T-helper 2 cell (primary cell): ENCODE data around the gene SRSF10.
"Not testable (repeated sequence)": the region's sequence is repeated elsewhere in the genome, so short reads cannot be mapped to it uniquely, and the experiment has no call there.

ENCODE experiments used
- DNase-seq, 5 experiments: peaks; one replicate each; pipeline versions ENCODE4 v3.0.0 to v3.0.0-alpha.2; 2012 to 2022

SRSF10 gene

GRCh38 chr1:23996700-23997229 is 16.6 kb upstream of the SRSF10 start:
- no peak for DNase-seq

GRCh38 chr1:23995431-23995837 is 15.3 kb upstream of the SRSF10 start:
- peak in 1 of 5 experiments; percentile 48 for DNase-seq

- not testable (repeated sequence) for DNase-seq
Observed at GRCh38 chr1:23992011-23992410, 11.9 kb upstream of the SRSF10 start.

- no peak for DNase-seq
Observed at GRCh38 chr1:23989263-23989662, 9.1 kb upstream of the SRSF10 start.

GRCh38 chr1:23987038-23987437 is 6.9 kb upstream of the SRSF10 start:
- DNase-seq = not testable (repeated sequence)

- DNase-seq = no peak
Observed at GRCh38 chr1:23984417-23985186, 4.5 kb upstream of the SRSF10 start.

GRCh38 chr1:23980728-23981070 is 572 bp upstream of the SRSF10 start:
- DNase-seq = peak in 2 of 5 experiments; percentile 27 to 69

- no peak for DNase-seq
Observed at GRCh38 chr1:23979387-23979880, 693 bp downstream of the SRSF10 start.

GRCh38 chr1:23978805-23979204 is 1.3 kb downstream of the SRSF10 start:
- DNase-seq = no peak

GRCh38 chr1:23977854-23978191 is 2.3 kb downstream of the SRSF10 start:
- DNase-seq = no peak

GRCh38 chr1:23977187-23977853 is 2.8 kb downstream of the SRSF10 start:
- DNase-seq = peak in 1 of 5 experiments; percentile 46

- DNase-seq = no peak
Observed at GRCh38 chr1:23967871-23968270, 12.3 kb downstream of the SRSF10 start.

- no peak for DNase-seq
Observed at GRCh38 chr1:23966973-23967493, 13.1 kb downstream of the SRSF10 start.

- no peak for DNase-seq
Observed at GRCh38 chr1:23964790-23965740, 15.1 kb downstream of the SRSF10 start.

- DNase-seq = no peak
Observed at GRCh38 chr1:23964235-23964668, 15.9 kb downstream of the SRSF10 start.

GRCh38 chr1:23963617-23964234 is 16.4 kb downstream of the SRSF10 start:
- no peak for DNase-seq

- DNase-seq = peak in 1 of 5 experiments; percentile 34
Observed at GRCh38 chr1:23960291-23961020, 19.7 kb downstream of the SRSF10 start.

GRCh38 chr1:23959461-23960290 is 20.5 kb downstream of the SRSF10 start, which contains the start of gene PNRC2:
Gene PNRC2, plus strand, starts transcription at chr1:23959828. Its CDS starts 1,630 bp downstream, at chr1:23961458.
- DNase-seq = peak; percentile 91 to 98 (median 94)

- peak; percentile 70 to 99 (median 87) for DNase-seq
Observed at GRCh38 chr1:23958810-23959460, 21.2 kb downstream of the SRSF10 start.
